B cell (primary cell): ENCODE results near the gene SRPK1. TPM values are rescaled to one million over a fixed set of nuclear protein-coding genes. Genes with fewer than 3 reads are reported as not detected.

ENCODE experiments used
- ATAC-seq: fragments of 200-7000 bp; cut with Tn5 transposase; one replicate; pipeline ENCODE4 v1.10.0; 2021; ENCODE audit warnings: low read depth, mild to moderate bottlenecking, moderate number of reproducible peaks, moderate library complexity
- CTCF ChIA-PET: fragments of 350-600 bp; sonication (Branson Sonifier 250); formaldehyde crosslinking; loops from one replicate; lab custom pipeline; 2021; ENCODE audit warnings: antibody characterized with exemption, inconsistent platforms; lab: Charles Lee
- POLR2A ChIA-PET: fragments of 350-600 bp; sonication (Branson Sonifier 250); formaldehyde crosslinking; loops from one replicate; lab custom pipeline; 2021; ENCODE audit warnings: antibody characterized with exemption; lab: Charles Lee
- DNase-seq: peaks from one replicate; pipeline ENCODE4 v3.0.0; 2013
- H2AFZ ChIP-seq: 2 replicates; pipeline ENCODE4 v1.6.1; 2012; ENCODE audit warnings: mild to moderate bottlenecking, low read depth, low read length; ENCODE audit not compliant: insufficient read depth, poor library complexity, severe bottlenecking
- H3K27ac ChIP-seq, 2 donors: 1 replicate in 1 of 2; 2 replicates in 1 of 2; pipeline ENCODE4 v1.5.1; 2012 to 2013; ENCODE audit warnings: low read length in 2 of 2, mild to moderate bottlenecking in 2 of 2, moderate library complexity in 1 of 2
- H3K27me3 ChIP-seq, 4 experiments: fragments of 200-600 bp in 1 of 4; sonication (generic) in 1 of 4; replicated peaks in 1 of 4; 1 replicate in 2 of 4; 2 replicates in 2 of 4; pipeline versions ENCODE4 v1.6.1 to v1.7.0; 2013 to 2016; ENCODE audit warnings: low read length in 3 of 4, mild to moderate bottlenecking in 2 of 4, mixed read lengths in 1 of 4, moderate library complexity in 1 of 4; ENCODE audit not compliant: insufficient read depth in 4 of 4, control insufficient read depth in 3 of 4; ENCODE audit errors: control extremely low read depth in 1 of 4
- H3K36me3 ChIP-seq, 2 experiments: replicated peaks in 1 of 2; 1 replicate in 1 of 2; 2 replicates in 1 of 2; pipeline versions ENCODE4 v1.6.1 to v1.7.1; 2013; ENCODE audit warnings: low read length in 1 of 2; ENCODE audit not compliant: insufficient read depth in 2 of 2, control insufficient read depth in 1 of 2; ENCODE audit errors: control extremely low read depth in 1 of 2, extremely low read depth in 1 of 2
- H3K4me1 ChIP-seq, 2 donors: fragments of 200-600 bp in 1 of 2; sonication (generic) in 1 of 2; 1 replicate in 1 of 2; 2 replicates in 1 of 2; pipeline versions ENCODE4 v1.5.1 to v1.6.1; 2013 to 2017; ENCODE audit warnings: low read length in 2 of 2; ENCODE audit not compliant: control insufficient read depth in 2 of 2, insufficient read depth in 2 of 2
- H3K4me2 ChIP-seq: replicated peaks from 2 replicates; pipeline ENCODE3; 2012; ENCODE audit warnings: mild to moderate bottlenecking, low read depth, low read length; ENCODE audit not compliant: poor library complexity, severe bottlenecking
- H3K4me3 ChIP-seq, 5 experiments: fragments of 200-600 bp in 1 of 5; sonication (generic) in 1 of 5; 1 replicate in 3 of 5; 2 replicates in 2 of 5; pipeline versions ENCODE4 v1.5.1 to v1.7.0; 2011 to 2016; ENCODE audit warnings: low read length in 4 of 5, mild to moderate bottlenecking in 4 of 5, low read depth in 2 of 5, control low read depth in 1 of 5, moderate library complexity in 1 of 5; ENCODE audit not compliant: insufficient read depth in 1 of 5; ENCODE audit errors: control extremely low read depth in 1 of 5, extremely low read depth in 1 of 5
- H3K79me2 ChIP-seq: fragments of 200-600 bp; sonication (generic); one replicate; pipeline ENCODE4 v1.6.0; 2016; ENCODE audit warnings: low read length; ENCODE audit not compliant: control insufficient read depth, insufficient read depth
- H3K9ac ChIP-seq: fragments of 200-600 bp; sonication (generic); 2 replicates; pipeline ENCODE4 v1.6.1; 2017; ENCODE audit warnings: mild to moderate bottlenecking, low read length, moderate library complexity
- H3K9me3 ChIP-seq, 3 donors: one replicate each; pipeline versions ENCODE4 v1.6.1 to v1.7.1; 2013; ENCODE audit warnings: low read length in 2 of 3; ENCODE audit not compliant: control insufficient read depth in 2 of 3, insufficient read depth in 1 of 3; ENCODE audit errors: control extremely low read depth in 1 of 3
- H4K20me1 ChIP-seq: 2 replicates; pipeline ENCODE4 v1.6.0; 2012; ENCODE audit warnings: mild to moderate bottlenecking, low read length; ENCODE audit not compliant: insufficient read depth, control insufficient read depth, poor library complexity, severe bottlenecking
- H3K27ac Mint-ChIP-seq: one replicate; pipeline ENCODE4 v1.8.0; 2021; ENCODE audit warnings: mixed read lengths
- H3K27me3 Mint-ChIP-seq: one replicate; pipeline ENCODE4 v1.8.0; 2021; ENCODE audit warnings: mixed read lengths
- H3K4me1 Mint-ChIP-seq: one replicate; pipeline ENCODE4 v1.8.0; 2021; ENCODE audit warnings: mixed read lengths
- H3K4me3 Mint-ChIP-seq: one replicate; pipeline ENCODE4 v1.8.0; 2021; ENCODE audit warnings: mixed read lengths
- H3K9me3 Mint-ChIP-seq: one replicate; pipeline ENCODE4 v1.8.0; 2022; ENCODE audit warnings: mixed read lengths; ENCODE audit not compliant: insufficient read depth
- CTCF ChIP-seq: fragments of 200-600 bp; IDR thresholded peaks from one replicate; pipeline ENCODE4 v1.8.0; 2022; ENCODE audit warnings: antibody characterized with exemption, mild to moderate bottlenecking
- EZH2 ChIP-seq: IDR thresholded peaks from 2 replicates; pipeline ENCODE4 v1.6.1; 2012; ENCODE audit warnings: borderline replicate concordance, low read depth, mild to moderate bottlenecking, moderate library complexity, low read length; ENCODE audit not compliant: insufficient read depth, poor library complexity, severe bottlenecking
- WGBS: methylation state at CpG from one replicate; pipeline ENCODE4 v1.1.5; 2013; ENCODE audit warnings: missing lambda C conversion rate; ENCODE audit not compliant: insufficient coverage; 5-methylcytosine and 5-hydroxymethylcytosine counted together
- intact Hi-C: fragments of 100-400 bp; cut with micrococcal nuclease; formaldehyde crosslinking; loops from one replicate; pipeline ENCODE4 v1.10.0; 2022
- polyA plus RNA-seq: library from polyadenylated mRNA; depleted of rRNA; stranded (reverse); fragments of >200 nt; gene quantifications from 2 replicates; pipeline ENCODE4 v1.2.3, GENCODE V29; 2012
- total RNA-seq, 2 donors: library from RNA; stranded (reverse); fragments of 120-200 nt in 1 of 2; gene quantifications; 1 replicate in 1 of 2; 2 replicates in 1 of 2; pipeline versions ENCODE4 v1.2.3 to v1.2.4, GENCODE V29; 2013 to 2022

The SRPK1 gene
- total and polyA plus RNA-seq, 2 donors (not counting 1 experiment from before 2014, with no cell fraction given), result 9.7 to 53.3 TPM

GRCh38 chr6:35786272-35786671 lies 134.6 kb downstream of the SRPK1 start:
- CTCF ChIA-PET, result interaction anchor here (1.1 kb wide), 1 partner anchor 262 kb away, joined by 3 read pairs; no protein-coding TSS in a partner anchor
- no peaks in the 10 kb centered on the region for H3K9me3 Mint-ChIP-seq
- Histone ChIP-seq H3K9me3 (peaks cover 0 to 12% (median 0%) of the 10 kb centered on the region in 3 donors), H3K4me1 (peaks cover 0 to 4% of the 10 kb centered on the region in 2 donors), H3K27ac (no peak overlapping the region), H4K20me1 (no peaks in the 10 kb centered on the region), H3K27me3 (peaks cover 0 to 20% (median 14%) of the 10 kb centered on the region in 4 experiments), H3K36me3 (no peaks in the 10 kb centered on the region), H3K4me3 (no peak overlapping the region), H3K9ac (no peak overlapping the region), H2AFZ (no peak overlapping the region), H3K79me2 (no peaks in the 10 kb centered on the region), H3K4me2 (no peak overlapping the region)
- intact Hi-C loops, result no loop called here
- 100% methylated on average over 2 of the region's 2 CpGs for WGBS
- TF ChIP-seq CTCF (no peak), EZH2 (no peak)
- no peak overlapping the region for H3K27ac Mint-ChIP-seq
- H3K27me3 Mint-ChIP-seq, result peaks cover 58% of the 10 kb centered on the region
- ATAC-seq (no peak), DNase-seq (no peak)
- no peaks in the 10 kb centered on the region for H3K4me1 Mint-ChIP-seq
- POLR2A ChIA-PET, result no interaction called here
- no peak overlapping the region for H3K4me3 Mint-ChIP-seq

- peaks cover 52% of the 10 kb centered on the region for H3K27me3 Mint-ChIP-seq
- POLR2A ChIA-PET, result no interaction called here
Observed at GRCh38 chr6:35784200-35784599, 136.7 kb downstream of the SRPK1 start.

More at GRCh38 chr6:35784200-35784599, 136.7 kb downstream of the SRPK1 start:
- Histone ChIP-seq H3K36me3 (no peaks in the 10 kb centered on the region), H4K20me1 (no peaks in the 10 kb centered on the region), H3K4me2 (no peak overlapping the region), H3K4me1 (peaks cover 0 to 4% of the 10 kb centered on the region in 2 donors), H2AFZ (no peak overlapping the region), H3K4me3 (no peak overlapping the region), H3K27me3 (peaks cover 0 to 23% (median 14%) of the 10 kb centered on the region in 4 experiments), H3K9ac (no peak overlapping the region), H3K79me2 (no peaks in the 10 kb centered on the region), H3K27ac (no peak overlapping the region), H3K9me3 (peaks cover 0 to 12% (median 0%) of the 10 kb centered on the region in 3 donors)
- Mint-ChIP-seq H3K9me3 (no peaks in the 10 kb centered on the region), H3K4me3 (no peak overlapping the region), H3K4me1 (no peaks in the 10 kb centered on the region), H3K27ac (no peak overlapping the region)
- no peak for DNase-seq
- no peak for ATAC-seq
- TF ChIP-seq EZH2, result no peak
- no peak for TF ChIP-seq CTCF
- CTCF ChIA-PET, result interaction anchor here (0.7 kb wide), 1 partner anchor 337 kb away, joined by 6 read pairs; no protein-coding TSS in a partner anchor
- intact Hi-C loops, result no loop called here
- WGBS, result 86% methylated on average over 1 of the region's 2 CpGs

Other genes starting within 250 kb of the SRPK1 start
- 7.4 and 8.1 TPM in 2 replicates for gene FKBP5, start 232.2 kb downstream of the SRPK1 start, total RNA-seq
- 1.7 and 2.8 TPM in 2 replicates for gene FKBP5, start 232.2 kb downstream of the SRPK1 start, polyA plus RNA-seq
- gene ARMC12, start 184.1 kb downstream of the SRPK1 start, total RNA-seq, result 0.52 and 1.1 TPM in 2 replicates
- gene ARMC12, start 184.1 kb downstream of the SRPK1 start, polyA plus RNA-seq, result 1.4 and 2.8 TPM in 2 replicates
- not detected in 2 replicates for gene CLPSL2, start 144.5 kb downstream of the SRPK1 start, total RNA-seq
- gene CLPSL2, start 144.5 kb downstream of the SRPK1 start, polyA plus RNA-seq, result not detected in 2 replicates
- gene CLPSL1, start 140.1 kb downstream of the SRPK1 start, total RNA-seq, result not detected in 2 replicates
- gene CLPSL1, start 140.1 kb downstream of the SRPK1 start, polyA plus RNA-seq, result not detected in 2 replicates
- not detected in 2 replicates for gene CLPS, start 123.8 kb downstream of the SRPK1 start, total RNA-seq
- gene CLPS, start 123.8 kb downstream of the SRPK1 start, polyA plus RNA-seq, result not detected in 2 replicates
- not detected in 2 replicates for gene LHFPL5, start 115.7 kb downstream of the SRPK1 start, total RNA-seq
- gene LHFPL5, start 115.7 kb downstream of the SRPK1 start, polyA plus RNA-seq, result not detected in 2 replicates
- not detected in 2 replicates for gene SLC26A8, start 103.5 kb upstream of the SRPK1 start, total RNA-seq
- gene SLC26A8, start 103.5 kb upstream of the SRPK1 start, polyA plus RNA-seq, result 0.01 TPM in 1 of 2 replicates, not detected in the other
- gene MAPK14, start 106.7 kb upstream of the SRPK1 start, total RNA-seq, result 49.9 and 50.4 TPM in 2 replicates
- gene MAPK14, start 106.7 kb upstream of the SRPK1 start, polyA plus RNA-seq, result 19.5 and 22.8 TPM in 2 replicates
- gene MAPK13, start 209.4 kb upstream of the SRPK1 start, total RNA-seq, result 18.0 and 20.6 TPM in 2 replicates
- gene MAPK13, start 209.4 kb upstream of the SRPK1 start, polyA plus RNA-seq, result 31.5 and 34.8 TPM in 2 replicates